Suprapubic skin (tissue), 4 donors: Measurements from ENCODE around the gene NUDT1.

Source experiments
- EP300 ChIP-seq: sonication (generic); formaldehyde crosslinking; IDR thresholded peaks from one replicate; pipeline ENCODE4 v1.6.1; 2017; ENCODE audit warnings: antibody characterized with exemption
- POLR2A ChIP-seq, 2 donors: fragments of 450-650 bp; IDR thresholded peaks; one replicate each; pipeline ENCODE4 v1.6.1; 2017; ENCODE audit warnings: antibody characterized with exemption in 2 of 2, mild to moderate bottlenecking in 2 of 2, moderate library complexity in 2 of 2
- POLR2AphosphoS5 ChIP-seq, 3 donors: sonication (generic); formaldehyde crosslinking; IDR thresholded peaks; one replicate each; pipeline ENCODE4 v1.6.1; 2017; ENCODE audit warnings: antibody characterized with exemption in 3 of 3
- TF ChIP-seq, protein P1 (sequence below), 2 donors: fragments of 200-600 bp in 1 of 2; fragments of 450-650 bp in 1 of 2; sonication (generic) in 1 of 2; IDR thresholded peaks; one replicate each; pipeline ENCODE4 v1.5.1; 2016 to 2019; ENCODE audit warnings: antibody characterized with exemption in 2 of 2, mild to moderate bottlenecking in 1 of 2, moderate library complexity in 1 of 2

DNA sequence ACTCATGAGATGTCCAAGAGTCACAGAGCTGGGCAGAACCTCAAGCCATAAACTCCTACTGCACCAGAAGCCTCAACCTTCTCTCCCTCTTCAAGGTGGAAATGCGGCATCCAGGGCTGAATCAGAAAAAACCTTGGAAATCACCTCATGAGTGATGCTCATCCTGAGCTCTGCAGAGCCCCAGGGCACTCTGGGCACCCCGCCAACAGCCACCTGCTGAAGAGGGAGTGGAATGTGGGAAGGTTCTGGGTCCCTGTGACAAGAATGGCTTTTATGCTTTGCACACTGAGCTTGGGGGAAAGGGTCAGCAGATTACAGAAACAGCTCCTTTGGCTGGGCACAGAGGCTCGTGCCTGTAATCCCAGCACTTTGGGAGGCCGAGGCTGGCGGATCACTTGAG, 18.8 kb downstream of the NUDT1 start:
- TF ChIP-seq, protein P1, sequence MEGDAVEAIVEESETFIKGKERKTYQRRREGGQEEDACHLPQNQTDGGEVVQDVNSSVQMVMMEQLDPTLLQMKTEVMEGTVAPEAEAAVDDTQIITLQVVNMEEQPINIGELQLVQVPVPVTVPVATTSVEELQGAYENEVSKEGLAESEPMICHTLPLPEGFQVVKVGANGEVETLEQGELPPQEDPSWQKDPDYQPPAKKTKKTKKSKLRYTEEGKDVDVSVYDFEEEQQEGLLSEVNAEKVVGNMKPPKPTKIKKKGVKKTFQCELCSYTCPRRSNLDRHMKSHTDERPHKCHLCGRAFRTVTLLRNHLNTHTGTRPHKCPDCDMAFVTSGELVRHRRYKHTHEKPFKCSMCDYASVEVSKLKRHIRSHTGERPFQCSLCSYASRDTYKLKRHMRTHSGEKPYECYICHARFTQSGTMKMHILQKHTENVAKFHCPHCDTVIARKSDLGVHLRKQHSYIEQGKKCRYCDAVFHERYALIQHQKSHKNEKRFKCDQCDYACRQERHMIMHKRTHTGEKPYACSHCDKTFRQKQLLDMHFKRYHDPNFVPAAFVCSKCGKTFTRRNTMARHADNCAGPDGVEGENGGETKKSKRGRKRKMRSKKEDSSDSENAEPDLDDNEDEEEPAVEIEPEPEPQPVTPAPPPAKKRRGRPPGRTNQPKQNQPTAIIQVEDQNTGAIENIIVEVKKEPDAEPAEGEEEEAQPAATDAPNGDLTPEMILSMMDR (IDR thresholded peaks at IDR 0.05): no peak
- TF ChIP-seq POLR2AphosphoS5 (IDR thresholded peaks at IDR 0.05) (no peak), POLR2A (IDR thresholded peaks at IDR 0.05) (no peak), EP300 (no peak)
